T-cell (primary cell): ENCODE measurements around the gene SMIM41. TPM values are rescaled to one million over a fixed set of nuclear protein-coding genes. Genes with fewer than 3 reads are reported as not detected.

ENCODE experiments used
- ATAC-seq, 4 experiments: fragments of 200-7000 bp in 3 of 4; fragments of 150-1000 bp in 1 of 4; cut with Tn5 transposase; replicated peaks in 1 of 4; 1 replicate in 3 of 4; 2 replicates in 1 of 4; pipeline ENCODE4 v1.10.0; 2021; ENCODE audit warnings: moderate library complexity in 3 of 4, mild to moderate bottlenecking in 2 of 4, moderate number of reproducible peaks in 1 of 4
- CTCF ChIA-PET, 2 donors: fragments of 300-600 bp; sonication (Branson Sonifier 250); formaldehyde crosslinking; loops; one replicate each; lab custom pipeline; 2022; ENCODE audit warnings: antibody characterized with exemption in 2 of 2; lab: Charles Lee
- POLR2A ChIA-PET, 2 donors: fragments of 300-600 bp; sonication (Branson Sonifier 250); formaldehyde crosslinking; loops; one replicate each; lab custom pipeline; 2022; ENCODE audit warnings: antibody characterized with exemption in 2 of 2; lab: Charles Lee
- DNase-seq, 35 experiments: peaks; one replicate each; pipeline versions ENCODE4 v3.0.0 to v3.0.0-alpha.2; 2013 to 2023
- H3K27ac ChIP-seq: one replicate; pipeline ENCODE4 v1.5.1; 2013; ENCODE audit warnings: low read length
- H3K27me3 ChIP-seq, 2 experiments: replicated peaks in 1 of 2; 1 replicate in 1 of 2; 2 replicates in 1 of 2; pipeline versions ENCODE4 v1.6.1 to v1.7.0; 2013; ENCODE audit warnings: low read length in 1 of 2, mixed read lengths in 1 of 2; ENCODE audit not compliant: control insufficient read depth in 2 of 2, insufficient read depth in 2 of 2; ENCODE audit errors: extremely low read depth in 1 of 2
- H3K36me3 ChIP-seq, 2 donors: 1 replicate in 1 of 2; 2 replicates in 1 of 2; pipeline versions ENCODE4 v1.6.1 to v1.7.0; 2013; ENCODE audit warnings: low read length in 1 of 2; ENCODE audit not compliant: control insufficient read depth in 2 of 2, insufficient read depth in 1 of 2; ENCODE audit errors: extremely low read depth in 1 of 2
- H3K4me1 ChIP-seq, 2 experiments: 1 replicate in 1 of 2; 2 replicates in 1 of 2; pipeline versions ENCODE4 v1.6.1 to v1.7.0; 2013; ENCODE audit warnings: low read length in 2 of 2, mixed read lengths in 1 of 2; ENCODE audit not compliant: insufficient read depth in 2 of 2, control insufficient read depth in 1 of 2; ENCODE audit errors: extremely low read depth in 1 of 2
- H3K4me3 ChIP-seq, 2 donors: 1 replicate in 1 of 2; 2 replicates in 1 of 2; pipeline versions ENCODE4 v1.5.1 to v1.7.0; 2013; ENCODE audit warnings: mild to moderate bottlenecking in 2 of 2, low read length in 1 of 2, moderate library complexity in 1 of 2; ENCODE audit not compliant: control insufficient read depth in 1 of 2; ENCODE audit errors: extremely low read depth in 1 of 2
- H3K9me3 ChIP-seq: 2 replicates; pipeline ENCODE4 v1.7.0; 2013
- H3K27ac Mint-ChIP-seq, 2 donors: one replicate each; pipeline ENCODE4 v1.8.0; 2020 to 2021; ENCODE audit warnings: mild to moderate bottlenecking in 2 of 2, mixed read lengths in 2 of 2
- H3K27me3 Mint-ChIP-seq, 2 donors: one replicate each; pipeline ENCODE4 v1.8.0; 2021 to 2022; ENCODE audit warnings: mixed read lengths in 2 of 2
- H3K36me3 Mint-ChIP-seq: one replicate; pipeline ENCODE4 v1.8.0; 2021; ENCODE audit warnings: mixed read lengths
- H3K4me1 Mint-ChIP-seq, 3 donors: one replicate each; pipeline ENCODE4 v1.8.0; 2020 to 2022; ENCODE audit warnings: mixed read lengths in 3 of 3, mild to moderate bottlenecking in 1 of 3
- H3K4me3 Mint-ChIP-seq, 3 donors: one replicate each; pipeline ENCODE4 v1.8.0; 2020 to 2022; ENCODE audit warnings: mild to moderate bottlenecking in 3 of 3, mixed read lengths in 3 of 3, moderate library complexity in 3 of 3
- H3K9me3 Mint-ChIP-seq, 3 donors: one replicate each; pipeline ENCODE4 v1.8.0; 2020 to 2022; ENCODE audit warnings: mixed read lengths in 3 of 3
- WGBS: methylation state at CpG from one replicate; pipeline ENCODE4 v1.1.5; 2013; ENCODE audit warnings: missing lambda C conversion rate; ENCODE audit not compliant: insufficient coverage; 5-methylcytosine and 5-hydroxymethylcytosine counted together
- total RNA-seq, 35 experiments: library from RNA in 6 of 35; stranded (reverse) in 6 of 35; fragments of 120-200 nt in 1 of 35; gene quantifications; one replicate each; pipeline versions ENCODE4 v1.2.1 to v1.2.4 and lab custom pipeline; 2013 to 2026

SMIM41 gene
- total RNA-seq, 5 donors from 2014 or later (not counting 1 experiment from before 2014, with no cell fraction given): 0.41 TPM; not detected in 4

- peaks cover 0 to 5% of the 10 kb centered on the region in 2 donors for H3K27me3 Mint-ChIP-seq
- no peaks in the 10 kb centered on the region for H3K36me3 Mint-ChIP-seq
- H3K4me3 ChIP-seq: no peak overlapping the region
- H3K9me3 ChIP-seq: no peaks in the 10 kb centered on the region
- H3K9me3 Mint-ChIP-seq: no peaks in the 10 kb centered on the region
- ATAC-seq: no peak
- no peaks in the 10 kb centered on the region for H3K36me3 ChIP-seq
- H3K4me1 Mint-ChIP-seq: peaks cover 4 to 8% (median 8%) of the 10 kb centered on the region in 3 donors
- WGBS: 83% methylated on average over 10 of the region's 11 CpGs
- POLR2A ChIA-PET: no interaction called here
- no peak for DNase-seq
- no peak overlapping the region for H3K27ac ChIP-seq
- CTCF ChIA-PET: no interaction called here
- H3K27me3 ChIP-seq: peaks cover 0 to 17% of the 10 kb centered on the region in 2 experiments
- H3K4me3 Mint-ChIP-seq: no peak overlapping the region
- peaks cover 0 to 3% of the 10 kb centered on the region in 2 experiments for H3K4me1 ChIP-seq
- no peak overlapping the region for H3K27ac Mint-ChIP-seq
Measured at GRCh38 chr12:52146822-52147366, 67.4 kb downstream of the SMIM41 start.

GRCh38 chr12:52147367-52147963, 68.0 kb downstream of the SMIM41 start:
- no peak overlapping the region for H3K4me3 Mint-ChIP-seq
- ChIA-PET CTCF (no interaction called here), POLR2A (no interaction called here)
- Histone ChIP-seq H3K27ac (no peak overlapping the region), H3K4me3 (no peak overlapping the region), H3K9me3 (no peaks in the 10 kb centered on the region), H3K4me1 (peaks cover 0 to 6% of the 10 kb centered on the region in 2 experiments), H3K27me3 (peaks cover 0 to 14% of the 10 kb centered on the region in 2 experiments), H3K36me3 (no peaks in the 10 kb centered on the region)
- ATAC-seq: no peak
- no peak overlapping the region for H3K27ac Mint-ChIP-seq
- DNase-seq: no peak
- peaks cover 0 to 5% of the 10 kb centered on the region in 2 donors for H3K27me3 Mint-ChIP-seq
- peaks cover 5 to 9% (median 8%) of the 10 kb centered on the region in 3 donors for H3K4me1 Mint-ChIP-seq
- H3K9me3 Mint-ChIP-seq: no peaks in the 10 kb centered on the region
- 86% methylated on average over 16 of the region's 17 CpGs for whole genome bisulfite sequencing
- H3K36me3 Mint-ChIP-seq: no peaks in the 10 kb centered on the region

- Mint-ChIP-seq H3K36me3 (no peaks in the 10 kb centered on the region), H3K4me1 (peaks cover 7 to 13% (median 12%) of the 10 kb centered on the region in 3 donors), H3K27me3 (peaks cover 0 to 5% of the 10 kb centered on the region in 2 donors), H3K27ac (no peak overlapping the region), H3K9me3 (no peaks in the 10 kb centered on the region), H3K4me3 (no peak overlapping the region)
- 79% methylated on average over 10 of the region's 10 CpGs for WGBS
- ChIA-PET CTCF (no interaction called here), POLR2A (no interaction called here)
- no peaks in the 10 kb centered on the region for H3K9me3 ChIP-seq
- H3K36me3 ChIP-seq: no peaks in the 10 kb centered on the region
- no peak for ATAC-seq
- H3K4me1 ChIP-seq: peaks cover 0 to 12% of the 10 kb centered on the region in 2 experiments
- peaks cover 0 to 17% of the 10 kb centered on the region in 2 experiments for H3K27me3 ChIP-seq
- no peak overlapping the region for H3K27ac ChIP-seq
- H3K4me3 ChIP-seq: no peak overlapping the region
- no peak for DNase-seq
Measured at GRCh38 chr12:52147964-52148463, 68.5 kb downstream of the SMIM41 start.

GRCh38 chr12:52148464-52149181, 69.1 kb downstream of the SMIM41 start:
- ChIA-PET POLR2A (no interaction called here), CTCF (no interaction called here)
- Mint-ChIP-seq H3K9me3 (no peaks in the 10 kb centered on the region), H3K4me1 (peaks cover 7 to 18% (median 13%) of the 10 kb centered on the region in 3 donors), H3K27ac (no peak overlapping the region), H3K36me3 (no peaks in the 10 kb centered on the region), H3K27me3 (peaks cover 0 to 5% of the 10 kb centered on the region in 2 donors), H3K4me3 (no peak overlapping the region)
- Histone ChIP-seq H3K4me1 (peaks cover 0 to 13% of the 10 kb centered on the region in 2 experiments), H3K9me3 (no peaks in the 10 kb centered on the region), H3K4me3 (no peak overlapping the region), H3K27ac (no peak overlapping the region), H3K36me3 (no peaks in the 10 kb centered on the region), H3K27me3 (peaks cover 0 to 20% of the 10 kb centered on the region in 2 experiments)
- DNase-seq: no peak
- ATAC-seq: no peak
- 80% methylated on average over 10 of the region's 14 CpGs for WGBS

- H3K27ac Mint-ChIP-seq: no peak overlapping the region
- Histone ChIP-seq H3K4me1 (peaks cover 0 to 19% of the 10 kb centered on the region in 2 experiments), H3K9me3 (no peaks in the 10 kb centered on the region), H3K27ac (no peak overlapping the region), H3K4me3 (no peak overlapping the region), H3K27me3 (peaks cover 0 to 20% of the 10 kb centered on the region in 2 experiments), H3K36me3 (no peaks in the 10 kb centered on the region)
- CTCF ChIA-PET: no interaction called here
- peaks cover 0 to 5% of the 10 kb centered on the region in 2 donors for H3K27me3 Mint-ChIP-seq
- H3K36me3 Mint-ChIP-seq: no peaks in the 10 kb centered on the region
- DNase-seq (no peak), ATAC-seq (no peak)
- POLR2A ChIA-PET: no interaction called here
- H3K4me1 Mint-ChIP-seq: peaks cover 7 to 24% (median 13%) of the 10 kb centered on the region in 3 donors
- H3K4me3 Mint-ChIP-seq: no peak overlapping the region
- no peaks in the 10 kb centered on the region for H3K9me3 Mint-ChIP-seq
- 85% methylated on average over 4 of the region's 6 CpGs for WGBS
Measured at GRCh38 chr12:52149182-52149641, 69.7 kb downstream of the SMIM41 start.

- H3K4me3 ChIP-seq: no peak overlapping the region
- H3K27ac Mint-ChIP-seq: no peak overlapping the region
- H3K27me3 ChIP-seq: peaks cover 0 to 20% of the 10 kb centered on the region in 2 experiments
- CTCF ChIA-PET: interaction anchor here in 1 of 2 donors (0.6 to 1.5 kb wide), 2 partner anchors 178 to 740 kb away, joined by 5 read pairs; no protein-coding TSS in a partner anchor
- ATAC-seq: no peak
- H3K4me1 ChIP-seq: peaks cover 0 to 25% of the 10 kb centered on the region in 2 experiments
- H3K27me3 Mint-ChIP-seq: peaks cover 0 to 5% of the 10 kb centered on the region in 2 donors
- peaks cover 7 to 28% (median 14%) of the 10 kb centered on the region in 3 donors for H3K4me1 Mint-ChIP-seq
- H3K36me3 Mint-ChIP-seq: no peaks in the 10 kb centered on the region
- H3K9me3 ChIP-seq: no peaks in the 10 kb centered on the region
- no peaks in the 10 kb centered on the region for H3K9me3 Mint-ChIP-seq
- H3K4me3 Mint-ChIP-seq: no peak overlapping the region
- POLR2A ChIA-PET: no interaction called here
- no peaks in the 10 kb centered on the region for H3K36me3 ChIP-seq
- DNase-seq: no peak
- H3K27ac ChIP-seq: no peak overlapping the region
- WGBS: 91% methylated on average over 5 of the region's 5 CpGs
Measured at GRCh38 chr12:52149651-52150241, 70.2 kb downstream of the SMIM41 start.
